Activated CD8-positive, alpha-beta memory T cell treated with anti-CD3 and anti-CD28 coated beads for 4 hours (primary cell): ENCODE results near the gene ZNF653.

Source experiments
- DNase-seq, 2 donors: peaks; one replicate each; pipeline ENCODE4 v3.0.0-alpha.2; 2020; ENCODE audit warnings: low read depth in 2 of 2

The ZNF653 gene

GRCh38 chr19:11513946-11514345, 8.3 kb upstream of the ZNF653 start:
- no peak for DNase-seq

DNA sequence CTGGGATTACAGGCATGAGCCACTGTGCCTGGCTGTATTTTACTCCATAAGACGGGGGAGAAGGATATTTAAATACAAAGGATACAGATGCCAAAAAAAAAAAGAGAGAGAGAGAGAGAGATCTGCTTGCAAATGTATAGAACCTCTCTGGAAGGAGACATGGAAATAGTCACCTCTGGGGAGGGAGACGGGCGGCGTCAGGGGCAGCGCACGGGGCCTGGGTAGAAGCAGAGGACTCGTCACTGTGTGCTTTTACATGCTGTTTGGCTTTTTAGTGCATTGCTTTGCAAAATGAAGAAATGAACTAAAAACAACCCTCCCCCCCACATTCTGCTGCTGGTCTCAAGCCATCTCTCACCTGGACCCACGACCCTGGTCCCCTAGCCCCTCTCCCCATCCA, 4.8 kb upstream of the ZNF653 start:
- DNase-seq, result no peak

DNA sequence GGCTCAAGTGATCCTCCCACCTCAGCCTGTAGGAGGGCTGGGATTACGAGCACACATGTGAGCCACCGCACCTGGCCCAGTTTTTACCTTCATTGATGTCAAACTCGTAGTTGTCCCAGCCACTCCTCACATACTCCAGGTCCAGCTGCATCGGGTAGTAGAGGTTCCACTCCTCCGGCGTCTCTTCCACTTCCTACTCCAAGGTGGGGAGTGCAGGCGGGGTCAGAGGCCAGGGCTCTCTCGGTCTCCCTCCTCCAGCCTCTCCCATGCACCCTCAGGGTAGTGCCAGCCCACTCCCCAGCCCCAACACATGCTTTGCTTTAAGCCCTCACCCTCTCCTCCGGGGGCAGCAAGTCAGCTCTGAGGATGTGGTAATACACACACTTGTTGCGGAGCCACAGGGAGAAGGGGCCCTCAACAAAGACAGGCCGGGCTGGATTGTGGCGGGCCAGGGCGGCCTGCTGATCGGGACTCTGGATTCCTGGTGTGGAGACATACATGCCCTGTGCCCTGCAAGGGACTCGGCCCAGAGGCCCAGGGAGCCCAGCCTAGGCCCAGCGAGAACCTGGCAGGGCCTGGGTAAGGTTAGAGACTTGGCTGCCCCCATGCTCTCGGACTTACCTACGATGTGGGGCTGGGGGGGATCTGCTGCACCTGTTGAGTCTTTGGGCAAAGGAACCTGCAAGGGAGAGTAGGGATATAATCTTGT, 1.9 kb upstream of the ZNF653 start:
- no peak for DNase-seq

DNA sequence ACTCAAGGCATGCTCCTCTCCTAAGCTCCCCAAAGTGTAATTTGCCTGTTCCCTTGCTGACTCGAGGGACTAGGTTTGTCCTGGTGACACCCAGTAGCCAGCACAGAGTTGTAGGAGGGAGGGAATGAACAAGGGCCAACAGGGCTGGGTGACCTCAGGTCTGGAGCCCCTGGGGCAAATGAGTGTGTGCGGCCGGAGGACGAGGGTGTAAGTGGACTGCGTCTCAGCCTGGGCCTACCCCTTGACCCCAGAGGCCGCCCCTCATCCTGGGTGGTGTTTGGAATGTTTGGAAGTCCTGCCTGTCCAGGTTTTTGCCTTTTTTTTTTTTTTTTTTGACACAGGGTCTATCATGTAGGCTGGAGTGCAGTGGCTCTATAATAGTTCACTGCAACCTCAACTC, 1.3 kb upstream of the ZNF653 start:
- no peak for DNase-seq

DNA sequence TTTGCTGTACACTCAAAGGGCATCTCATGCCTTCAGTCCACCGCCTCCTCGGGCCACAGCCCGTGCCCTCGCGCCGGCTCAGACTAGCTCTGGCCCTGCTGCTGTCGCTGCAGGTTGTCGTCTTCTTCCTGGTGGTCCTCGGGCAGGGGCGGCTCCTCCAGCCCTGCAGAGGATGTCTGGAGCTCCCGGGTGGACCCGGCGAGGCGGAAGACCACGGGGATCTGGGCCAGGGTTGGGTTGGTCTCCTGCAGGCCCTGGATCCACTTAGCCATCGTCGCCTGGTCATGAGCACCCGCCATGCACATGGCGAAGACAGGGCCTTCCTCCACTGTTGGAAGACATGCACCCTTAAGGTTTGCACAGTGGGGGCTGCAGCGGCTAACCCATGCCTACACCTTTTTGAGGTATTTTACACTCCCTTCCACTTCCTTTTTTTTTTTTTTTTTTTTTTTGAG, 489 bp upstream of the ZNF653 start:
- no peak for DNase-seq

DNA sequence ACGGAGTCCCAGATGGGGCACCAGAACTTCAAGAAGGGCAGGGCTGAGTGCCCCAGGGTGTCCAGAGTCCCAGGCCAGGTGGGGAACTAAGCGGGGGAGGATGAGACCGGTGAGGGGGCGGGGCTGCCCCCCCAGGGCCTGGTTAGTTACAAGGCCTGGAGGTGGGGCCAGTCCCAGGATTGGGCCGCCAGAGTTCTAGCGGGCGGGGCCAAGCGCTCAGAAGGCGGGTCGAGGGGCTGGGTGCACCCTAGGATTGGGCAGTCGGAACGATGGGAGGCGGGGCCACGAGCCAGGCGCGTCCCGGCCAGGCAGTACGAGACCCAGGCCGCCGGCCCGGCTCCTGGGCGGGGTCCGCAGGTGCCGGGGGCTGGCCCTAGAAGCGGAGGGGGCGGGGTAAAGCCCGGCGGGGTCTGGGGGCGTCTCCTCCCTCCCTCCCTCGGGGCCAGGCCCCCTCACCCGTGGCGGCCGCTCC, 571 bp downstream of the ZNF653 start:
- DNase-seq, result peak; percentile 91 to 93

- no peak for DNase-seq
These were observed 1.1 kb downstream of the ZNF653 start for GRCh38 chr19:11504502-11505031.

DNA sequence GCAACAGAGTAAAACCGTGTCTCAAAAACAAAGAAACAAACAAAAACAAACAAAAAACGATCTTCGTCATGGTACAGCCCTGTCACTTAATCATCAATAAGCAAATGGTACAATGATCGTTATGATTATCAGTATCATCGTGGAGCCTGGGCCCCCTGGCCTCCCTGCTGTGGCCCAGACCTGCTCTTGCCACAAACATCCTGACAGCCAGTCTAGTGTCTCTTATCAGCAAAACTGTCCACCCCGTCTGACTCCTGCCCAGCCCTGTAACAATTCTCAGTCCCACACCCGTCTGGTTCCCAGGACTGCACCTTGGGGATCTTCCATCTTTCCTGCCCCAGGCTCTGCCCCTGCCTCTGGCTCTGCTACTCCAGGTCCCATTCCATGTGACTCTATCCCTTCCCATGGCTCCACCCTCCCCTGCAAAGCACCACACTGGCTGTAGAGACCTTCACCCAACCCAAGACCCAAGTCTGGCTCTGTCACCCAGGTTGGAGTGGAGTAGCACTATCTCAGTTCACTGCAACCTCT, 5.7 kb downstream of the ZNF653 start:
- DNase-seq, result no peak

DNA sequence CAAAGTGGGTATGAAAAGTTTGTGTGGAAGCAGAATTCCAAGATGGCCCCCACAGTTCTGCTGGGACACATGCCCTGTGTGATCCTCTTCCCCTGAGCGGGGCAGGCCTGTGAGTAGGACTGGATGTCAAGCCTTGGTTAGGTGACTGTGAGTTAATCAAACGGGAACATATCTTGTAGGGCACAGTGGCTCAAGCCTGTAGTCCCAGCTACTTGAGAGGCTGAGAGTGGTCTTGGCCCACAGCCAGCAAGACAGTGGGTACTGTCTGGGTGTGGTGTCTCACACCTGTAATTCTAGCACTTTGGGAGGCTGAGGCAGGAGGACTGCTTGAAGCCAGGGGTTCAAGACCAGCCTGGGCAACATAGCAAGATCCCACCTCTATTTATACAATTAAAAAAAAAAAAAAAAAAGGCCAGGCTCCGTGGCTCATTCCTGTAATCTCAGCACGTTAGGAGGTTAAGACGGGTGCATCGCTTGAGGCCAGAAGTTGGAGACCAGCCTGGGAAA, 6.4 kb downstream of the ZNF653 start:
- DNase-seq, result no peak

GRCh38 chr19:11496391-11497163, 9.1 kb downstream of the ZNF653 start:
- DNase-seq, result peak; percentile 25 to 29

GRCh38 chr19:11495885-11496284, 9.8 kb downstream of the ZNF653 start:
- no peak for DNase-seq

DNA sequence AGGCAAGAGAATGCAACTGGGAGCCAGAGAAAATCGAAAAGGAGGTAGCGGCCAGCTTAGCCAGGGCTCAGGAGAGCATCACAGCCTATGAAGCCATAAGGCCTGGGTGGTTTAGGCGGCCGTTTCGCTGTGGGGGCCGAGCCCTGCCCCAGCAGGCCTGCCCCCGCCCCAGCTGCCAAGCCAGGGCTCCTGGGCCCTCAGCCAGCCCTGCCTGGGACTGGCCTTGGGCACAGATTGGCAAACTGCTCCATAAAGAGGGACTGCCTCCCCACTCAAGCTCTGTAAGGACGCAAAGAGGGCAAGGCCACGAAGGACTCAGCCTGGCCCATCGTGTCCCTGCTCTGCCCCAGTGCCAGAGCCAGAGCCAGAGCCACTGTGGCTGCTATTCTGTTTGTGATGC, 10.2 kb downstream of the ZNF653 start:
- DNase-seq, result no peak

DNA sequence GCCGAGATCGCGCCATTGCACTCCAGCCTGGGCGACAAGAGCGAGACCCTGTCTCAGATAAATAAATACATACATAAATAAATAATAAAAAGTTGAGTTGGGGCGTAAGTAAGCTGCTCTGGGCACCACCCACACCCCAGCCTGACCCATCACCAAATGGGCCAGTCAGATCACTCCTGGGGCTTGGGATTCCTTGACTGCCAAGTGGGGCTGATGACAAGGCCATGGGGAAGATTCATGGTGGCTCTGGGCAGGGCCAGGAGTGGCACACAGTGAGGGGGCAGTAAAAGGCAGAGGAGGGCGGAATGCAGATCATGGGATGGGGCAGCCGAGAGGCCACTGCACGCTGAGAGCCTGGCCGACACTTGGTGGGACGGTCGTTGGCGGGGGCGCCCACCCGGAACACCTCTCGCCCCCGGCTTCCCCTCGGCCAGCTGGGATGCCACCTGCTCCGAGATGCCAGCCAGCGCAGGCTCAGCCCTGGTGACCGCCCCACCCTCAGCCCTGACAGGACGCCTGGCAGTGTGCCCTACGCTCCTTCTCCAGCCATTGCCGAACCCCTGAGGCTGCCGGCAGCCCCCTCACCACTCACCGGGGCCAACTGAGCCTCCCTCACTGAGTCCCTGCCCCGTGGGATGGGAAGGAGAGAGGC, 10.9 kb downstream of the ZNF653 start:
- DNase-seq, result no peak

DNA sequence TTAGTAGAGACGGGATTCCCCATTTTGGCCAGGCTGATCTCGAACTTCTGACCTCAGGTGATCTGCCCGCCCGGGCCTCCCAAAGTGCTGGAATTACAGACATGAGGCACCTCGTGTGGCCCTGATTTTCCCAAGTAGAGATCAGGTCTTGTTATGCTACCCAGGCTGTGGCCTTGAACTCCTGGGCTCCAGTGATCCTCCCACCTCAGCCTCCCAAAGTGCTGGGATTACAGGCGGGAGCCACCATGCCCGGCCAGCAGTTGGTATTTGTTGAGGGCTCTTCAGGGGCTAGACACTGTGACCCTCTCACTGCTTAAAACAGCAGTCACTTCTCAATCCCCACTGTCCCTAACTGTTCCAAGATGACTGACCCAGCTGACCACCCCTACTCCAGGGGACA, 16.3 kb downstream of the ZNF653 start:
- DNase-seq, result no peak

GRCh38 chr19:11486661-11487503, 18.8 kb downstream of the ZNF653 start:
- DNase-seq, result no peak

GRCh38 chr19:11485245-11485837, 20.3 kb downstream of the ZNF653 start:
- no peak for DNase-seq

DNA sequence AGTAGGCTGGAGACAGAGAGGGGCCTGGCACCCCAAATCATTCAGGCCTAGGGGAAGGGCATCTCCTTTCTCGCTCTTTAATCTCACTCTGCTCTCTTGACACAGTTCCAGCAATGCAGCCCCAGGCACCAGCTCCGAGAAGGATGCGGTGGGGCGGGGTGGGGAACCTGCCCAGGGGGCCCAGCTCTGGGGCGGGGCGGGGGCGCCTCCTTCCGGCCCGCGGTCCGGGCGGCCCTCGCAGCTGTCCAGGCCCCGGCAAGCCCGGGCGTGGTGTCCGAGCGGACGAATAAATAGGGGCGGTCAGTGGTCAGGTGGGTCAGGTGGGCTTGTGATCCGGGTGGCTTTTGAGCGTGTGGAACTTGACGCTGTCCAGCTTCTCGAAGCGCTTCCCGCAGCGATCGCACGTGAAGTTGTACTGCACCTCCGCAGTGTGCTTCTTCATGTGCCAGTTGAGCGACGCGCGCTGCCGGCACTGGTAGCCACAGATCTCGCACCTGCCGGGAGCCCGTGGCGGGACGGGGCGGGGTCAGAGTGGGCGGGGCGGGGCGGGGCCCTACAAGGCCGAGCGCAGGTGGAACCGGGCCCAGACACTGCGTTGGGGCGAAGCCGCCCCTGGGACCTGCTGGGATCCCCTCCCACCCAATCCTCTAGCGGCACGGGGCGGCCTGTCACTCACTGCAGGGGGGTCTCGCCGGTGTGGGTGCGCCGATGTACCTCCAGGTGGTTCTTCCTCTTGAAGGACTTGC, 22.1 kb downstream of the ZNF653 start:
- no peak for DNase-seq

- DNase-seq, result peak; percentile 49 to 69
These were observed 23.1 kb downstream of the ZNF653 start for GRCh38 chr19:11482384-11483050.
